Measurements from ENCODE around the gene STK24.
A peak's percentile ranks its signal among the peaks of the same experiment; 100 is the strongest.

STK24 gene

DNA sequence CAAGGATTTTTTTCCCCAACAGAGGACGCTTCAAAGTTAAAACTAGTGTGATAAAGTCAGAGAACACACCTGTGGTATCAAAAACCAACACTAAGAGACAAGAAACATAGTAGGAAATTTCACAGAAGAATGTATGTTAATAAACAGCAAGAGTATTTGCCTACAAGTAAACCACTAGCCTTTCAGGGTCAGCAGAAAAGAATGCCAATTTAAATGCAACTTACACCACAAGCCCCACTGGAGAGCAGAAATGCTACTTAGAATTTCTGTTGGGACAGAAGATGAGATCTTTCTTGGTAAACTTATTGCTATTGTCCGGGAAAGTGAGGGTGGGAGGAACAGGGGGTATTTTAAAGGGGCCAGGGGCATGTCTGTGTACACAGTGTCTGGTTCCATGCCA, 68.6 kb downstream of the STK24 start:
- no peak for DNase-seq

DNA sequence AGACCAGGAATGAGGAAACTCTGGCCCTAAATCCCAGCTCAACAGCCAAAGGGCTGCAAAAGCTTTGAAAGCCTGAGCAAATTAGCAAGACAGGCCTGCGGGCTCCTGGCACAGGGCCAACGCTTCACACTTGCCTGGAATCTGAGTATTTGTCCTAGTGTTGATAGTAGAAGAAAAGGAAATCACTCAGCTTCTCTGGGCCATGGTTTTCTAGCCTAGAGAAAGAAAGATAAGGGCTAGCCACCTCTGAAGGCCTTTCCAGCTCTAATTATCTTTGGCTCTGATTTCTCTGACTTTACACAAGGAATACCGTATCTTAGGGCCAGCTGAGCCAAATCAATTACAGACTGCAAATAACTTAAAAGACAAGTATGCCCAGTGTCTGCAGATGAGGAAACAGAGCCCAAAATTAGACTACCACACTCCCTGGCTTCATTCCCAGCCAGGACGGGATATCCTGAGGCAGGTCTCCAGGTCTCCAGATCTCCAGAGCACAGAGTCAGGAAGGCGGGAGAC, 69.6 kb downstream of the STK24 start:
- no peak for DNase-seq

DNA sequence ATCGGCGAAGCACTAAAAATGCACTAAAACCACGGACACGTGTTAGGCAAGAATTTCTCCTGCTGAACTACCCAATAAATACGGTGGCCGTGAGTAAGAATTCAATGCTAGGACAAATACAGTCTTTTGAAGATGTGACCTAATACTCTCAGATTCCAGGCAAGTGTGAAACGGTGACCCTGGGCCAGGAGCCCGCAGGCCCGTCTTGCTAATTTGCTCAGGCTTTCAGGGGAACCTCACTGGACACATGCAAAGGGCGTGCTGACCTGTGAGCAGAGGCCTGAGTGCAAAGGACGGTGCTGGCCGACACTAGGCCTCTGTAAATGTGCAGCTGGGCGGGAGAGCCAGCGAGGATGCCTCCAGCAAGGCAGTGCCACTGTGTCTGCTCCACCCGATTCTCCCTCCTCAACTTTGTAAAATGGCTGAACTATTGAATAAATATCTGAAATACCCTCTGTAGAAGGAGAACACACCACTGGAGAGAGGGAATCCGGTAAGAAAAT, 70.1 kb downstream of the STK24 start:
- DNase-seq: no peak

DNA sequence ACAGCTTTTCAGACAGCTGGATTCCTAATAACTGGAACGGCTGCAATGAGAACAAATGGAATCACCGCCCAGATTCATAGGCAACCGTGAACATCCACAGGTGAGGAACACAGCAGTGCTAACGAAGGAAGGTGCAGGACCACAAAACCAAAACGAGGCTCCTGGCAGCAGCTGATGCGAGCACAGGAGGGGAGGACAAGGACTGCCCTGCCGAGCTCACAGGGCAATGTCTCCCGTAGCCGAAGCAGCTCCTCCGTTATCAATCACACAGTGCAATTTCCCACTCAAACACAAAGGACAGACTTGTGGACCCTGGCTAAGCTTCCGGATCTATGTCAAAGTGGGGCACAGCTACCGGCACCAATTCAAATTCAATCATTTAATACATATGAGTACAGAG, 70.6 kb downstream of the STK24 start:
- no peak for DNase-seq

DNA sequence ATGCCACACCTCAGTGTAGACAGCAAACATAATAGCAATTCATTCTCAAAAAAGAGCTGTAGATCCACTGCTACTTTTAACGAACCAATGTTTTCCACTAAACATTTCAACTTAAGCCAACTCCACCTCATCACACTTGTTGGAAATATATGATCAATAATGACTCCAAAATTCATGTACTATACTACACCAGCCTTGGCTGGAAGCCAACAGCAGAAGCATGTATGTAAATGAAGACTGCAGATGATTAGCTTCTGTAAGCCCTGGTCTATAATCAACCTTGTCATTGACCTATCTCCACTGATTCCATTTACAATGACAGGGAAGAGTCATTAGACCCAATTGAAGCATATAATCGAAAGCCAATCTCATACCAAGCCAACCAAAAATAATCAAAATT, 71.7 kb downstream of the STK24 start:
- no peak for DNase-seq

DNA sequence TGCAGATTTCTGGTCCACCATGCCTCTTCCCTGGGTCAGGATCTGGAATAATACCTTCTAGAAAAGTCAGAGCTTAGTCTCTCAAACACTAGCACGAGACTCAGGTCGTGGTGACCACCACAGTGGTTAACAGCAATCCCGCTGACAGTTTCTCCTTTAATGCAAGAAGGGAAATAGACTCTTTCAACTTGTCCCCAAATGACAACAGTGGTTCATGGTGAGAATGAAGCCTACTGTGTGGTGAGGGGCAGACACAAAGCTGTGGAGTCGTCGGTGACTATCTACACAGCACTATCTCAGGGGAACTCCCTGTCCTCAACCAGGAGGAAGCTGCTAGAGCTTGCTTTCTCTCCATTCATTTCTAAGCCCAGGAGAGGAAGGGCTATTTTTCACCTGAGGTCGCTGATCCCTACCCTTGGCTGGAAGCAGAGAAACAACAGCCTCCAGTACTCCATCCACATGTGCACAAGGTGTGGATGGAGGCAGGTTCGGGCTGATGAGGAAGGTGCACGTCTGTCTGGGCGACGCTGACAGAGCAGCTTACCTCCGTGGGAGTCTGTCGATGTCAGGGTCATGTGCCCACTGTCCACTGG, 72.4 kb downstream of the STK24 start:
- peak; percentile 50 for DNase-seq

DNA sequence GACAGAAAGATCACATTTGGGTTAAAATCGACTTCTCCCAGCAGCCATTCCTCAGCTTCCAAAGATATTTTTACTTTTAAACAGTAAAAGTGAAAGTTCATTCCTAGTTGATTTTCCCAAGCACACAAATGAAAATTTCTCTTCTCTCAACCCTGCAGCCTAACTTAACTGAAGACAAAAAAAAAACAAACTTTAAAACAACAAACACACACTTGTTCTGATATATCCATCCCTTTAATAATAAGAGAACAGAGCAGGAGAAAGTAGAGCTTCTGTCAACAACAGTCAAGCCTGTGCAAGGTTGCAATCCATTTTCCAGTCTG, 72.9 kb downstream of the STK24 start:
- DNase-seq: no peak

DNA sequence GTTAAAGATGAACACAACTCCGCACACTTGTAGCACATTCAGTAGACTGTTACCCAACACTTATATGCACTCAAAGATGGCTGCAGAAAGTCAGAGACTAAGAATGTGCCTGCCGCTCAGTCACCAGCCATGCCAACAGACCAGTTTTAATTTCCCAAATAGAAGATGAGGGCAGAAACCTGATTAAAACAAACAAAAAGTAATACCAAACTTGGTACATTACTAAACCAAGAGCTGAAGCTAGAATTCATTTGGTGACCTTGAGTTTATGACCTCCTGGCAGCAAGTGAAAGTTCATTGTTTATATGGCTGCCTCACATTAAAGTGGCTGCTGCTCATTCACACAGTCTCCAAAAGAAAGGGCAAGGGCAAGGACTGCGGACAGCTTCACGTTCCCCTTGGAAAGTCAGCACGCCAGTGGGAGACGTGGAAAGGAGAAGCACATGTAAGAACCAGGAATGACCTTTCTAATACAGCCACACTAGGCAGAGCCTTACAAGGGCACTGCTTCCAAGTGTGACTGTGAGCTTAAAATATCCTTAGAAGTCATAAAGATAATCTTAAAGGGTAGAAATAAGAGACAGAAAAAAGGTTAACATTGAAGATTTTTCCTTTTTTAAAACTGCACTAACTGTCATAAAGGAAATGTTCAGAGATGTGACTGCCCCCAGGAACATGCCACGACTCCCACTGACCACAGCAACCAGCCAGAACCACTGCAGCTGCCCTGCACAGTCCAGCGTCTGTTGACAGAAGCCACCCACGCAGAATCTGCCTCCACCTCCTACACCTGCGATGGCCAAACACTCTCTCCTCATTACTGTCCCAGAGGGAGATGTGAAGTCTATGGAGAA, 73.5 kb downstream of the STK24 start:
- DNase-seq: no peak

DNA sequence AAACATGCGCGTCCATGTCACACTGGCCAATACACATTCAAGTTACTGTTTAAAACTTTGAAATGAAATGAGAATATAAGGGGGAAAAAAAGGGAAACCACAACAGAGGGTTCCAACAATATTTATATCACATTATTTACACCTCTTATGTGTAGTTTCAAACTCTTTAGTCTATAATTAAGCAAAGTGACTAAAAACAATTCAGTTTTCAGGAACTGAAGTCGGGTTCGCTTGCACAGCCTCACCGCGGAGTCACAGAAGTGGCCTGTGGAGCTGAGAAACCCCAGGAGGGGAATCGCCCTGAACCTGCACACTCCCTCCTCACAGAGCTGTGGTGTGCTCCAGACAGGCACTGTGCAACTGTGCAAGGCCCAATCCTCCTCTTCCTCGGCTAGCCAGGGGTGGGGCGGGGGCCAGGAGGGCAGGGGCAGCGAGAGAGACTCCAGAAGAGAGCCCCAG, 75.9 kb downstream of the STK24 start:
- DNase-seq: no peak

DNA sequence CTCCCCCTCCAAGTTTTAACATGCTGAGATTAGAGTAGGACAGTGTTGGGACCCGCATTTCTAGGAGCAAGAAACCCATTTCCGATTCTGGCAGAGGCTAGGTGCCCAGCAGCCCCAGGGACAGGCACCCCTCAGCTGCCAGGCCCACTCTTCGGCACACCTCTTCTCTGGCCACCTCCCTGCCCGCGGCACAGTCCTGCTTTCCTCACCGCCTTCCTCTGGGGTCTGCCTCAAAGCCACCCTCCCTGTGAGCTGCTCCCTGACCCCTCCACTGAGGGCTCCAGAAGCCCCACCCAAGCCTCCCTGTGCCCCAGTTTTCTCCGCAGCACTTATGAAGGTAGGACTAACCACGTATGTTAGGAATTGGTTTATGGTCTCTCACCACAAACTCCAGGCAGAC, 79.9 kb downstream of the STK24 start:
- no peak for DNase-seq

DNA sequence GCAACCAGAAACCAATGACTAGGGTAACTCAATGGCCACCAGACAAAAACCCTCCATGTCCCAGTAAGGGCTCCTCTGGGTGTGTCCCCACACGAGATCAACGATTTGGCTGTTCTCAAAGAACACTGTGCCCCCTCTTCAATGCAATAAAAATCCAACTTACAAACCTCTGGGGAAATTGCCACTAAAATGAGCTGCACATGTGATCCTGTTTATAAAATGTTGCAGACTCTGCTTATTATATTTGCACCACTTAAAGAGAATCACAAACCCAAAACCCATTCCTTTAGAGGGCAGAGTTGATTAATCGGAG, 80.5 kb downstream of the STK24 start:
- no peak for DNase-seq

DNA sequence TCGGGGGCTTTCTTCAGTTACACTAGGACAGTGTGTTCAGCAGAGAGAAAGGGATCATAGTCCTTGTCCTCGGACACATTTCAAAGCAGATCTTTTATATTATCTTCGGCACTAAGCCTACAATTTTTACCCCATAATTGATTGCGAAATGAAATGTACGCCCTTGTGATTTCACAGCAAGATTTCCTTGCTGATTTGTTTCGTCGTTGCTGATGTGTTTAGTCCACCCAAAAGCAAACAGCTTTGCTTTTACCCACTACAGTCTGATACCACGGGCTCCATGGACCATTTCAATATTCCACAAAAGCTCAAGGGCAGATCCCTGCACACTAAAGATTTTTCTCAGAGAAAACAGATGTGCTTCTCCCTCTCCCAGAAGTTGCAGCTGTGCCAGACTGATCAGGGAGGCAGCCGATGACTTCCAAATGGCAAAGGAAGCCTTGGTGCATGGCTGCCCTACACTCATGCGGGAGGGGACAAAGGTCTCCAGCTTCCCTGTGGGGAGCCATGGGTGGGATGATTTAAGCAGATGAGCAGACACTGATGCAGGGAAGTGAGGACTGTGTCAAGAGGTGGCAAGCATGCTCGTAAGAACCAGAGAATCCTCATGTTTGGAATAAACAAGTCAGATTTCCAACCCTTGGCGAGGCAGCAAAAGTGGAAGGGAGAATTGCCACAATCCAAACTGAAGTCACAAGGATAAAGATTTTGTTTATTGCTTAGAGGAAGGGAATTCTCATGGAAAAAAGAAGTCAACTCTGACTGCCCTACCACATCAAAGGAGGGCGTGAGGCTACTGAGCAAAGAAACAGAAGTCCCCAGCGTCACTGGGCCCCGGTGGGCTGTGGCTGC, 81.1 kb downstream of the STK24 start:
- no peak for DNase-seq

DNA sequence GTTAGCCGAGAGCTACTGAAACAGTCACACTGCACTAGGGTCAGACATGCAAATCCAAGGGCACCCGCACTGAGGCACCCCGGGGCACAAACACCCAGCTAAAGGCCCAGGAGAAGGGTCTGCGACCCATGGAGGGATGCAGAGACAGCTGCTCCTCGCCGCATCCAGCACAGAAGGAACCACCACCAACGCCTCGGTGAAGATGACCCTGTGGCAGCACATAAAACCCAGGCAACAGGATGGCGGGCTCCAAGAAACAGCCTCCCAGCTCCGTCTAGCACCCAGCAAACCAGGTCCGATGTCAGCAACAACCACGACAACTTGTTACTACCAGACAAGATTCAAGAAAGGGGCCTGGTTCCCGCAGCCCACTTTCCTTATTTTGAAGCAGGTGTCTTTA, 82.1 kb downstream of the STK24 start:
- DNase-seq: no peak

DNA sequence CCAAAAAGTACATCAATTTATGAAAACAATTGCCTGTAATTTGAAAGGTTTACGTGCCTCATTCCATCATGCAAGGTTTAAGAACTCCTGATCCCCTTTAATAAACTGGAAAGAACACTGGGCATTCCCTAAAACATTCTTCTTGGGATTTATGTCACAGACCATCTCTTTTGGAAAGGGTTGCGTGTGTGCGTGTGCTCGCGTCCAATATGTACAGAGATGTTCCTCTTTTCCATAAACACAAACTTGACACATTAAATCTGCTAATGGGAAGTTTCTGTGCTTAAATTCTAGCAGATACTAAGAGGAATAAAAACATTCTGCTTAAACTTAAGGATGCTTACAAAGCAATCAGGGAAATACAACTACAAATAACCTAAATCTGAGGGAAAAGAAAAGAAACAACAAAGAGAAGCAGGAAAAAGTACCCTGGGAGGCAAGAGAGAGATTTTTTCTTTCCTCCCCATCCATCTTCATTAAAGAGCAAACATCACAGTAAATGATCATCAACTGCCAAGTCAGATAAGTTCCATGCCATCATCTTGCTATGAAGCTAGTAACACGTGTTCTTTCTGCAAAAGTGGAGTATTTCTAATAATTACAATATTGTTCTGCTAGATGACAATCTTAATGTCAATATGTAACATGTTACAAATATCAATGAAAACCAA, 83.7 kb downstream of the STK24 start:
- no peak for DNase-seq

DNA sequence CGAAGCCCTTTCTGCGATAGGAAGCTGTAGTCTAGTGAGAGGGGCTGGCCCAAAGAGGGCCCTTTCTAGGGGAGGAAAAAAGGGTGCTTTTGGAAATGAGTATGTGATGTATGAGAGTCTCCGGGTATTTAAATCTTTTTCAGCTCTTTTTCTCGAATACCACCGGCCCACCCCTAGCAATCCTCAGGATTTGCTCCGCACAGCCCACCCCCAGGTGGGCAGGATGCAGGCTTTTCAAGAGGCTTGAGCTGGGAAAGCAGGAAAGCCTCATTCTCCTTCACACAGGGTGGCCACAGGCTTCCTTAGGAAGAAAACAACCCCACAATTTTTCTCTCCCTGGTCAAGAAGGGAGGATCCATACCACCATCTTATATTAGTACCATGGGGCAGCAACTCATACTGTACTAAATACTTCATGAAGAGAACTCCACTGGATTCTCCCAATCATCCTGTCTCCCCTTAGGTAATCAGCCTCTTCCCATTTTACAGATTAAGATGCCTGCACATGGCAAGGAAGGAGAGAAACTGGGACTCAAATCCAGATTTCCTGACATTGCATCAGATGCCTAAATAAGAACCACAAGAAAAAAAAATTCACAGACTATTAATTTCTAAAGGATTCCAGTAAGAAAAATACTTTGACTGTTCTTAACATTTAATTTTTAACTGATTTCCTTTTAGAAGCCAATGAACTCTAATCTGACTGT, 84.4 kb downstream of the STK24 start:
- DNase-seq: no peak

DNA sequence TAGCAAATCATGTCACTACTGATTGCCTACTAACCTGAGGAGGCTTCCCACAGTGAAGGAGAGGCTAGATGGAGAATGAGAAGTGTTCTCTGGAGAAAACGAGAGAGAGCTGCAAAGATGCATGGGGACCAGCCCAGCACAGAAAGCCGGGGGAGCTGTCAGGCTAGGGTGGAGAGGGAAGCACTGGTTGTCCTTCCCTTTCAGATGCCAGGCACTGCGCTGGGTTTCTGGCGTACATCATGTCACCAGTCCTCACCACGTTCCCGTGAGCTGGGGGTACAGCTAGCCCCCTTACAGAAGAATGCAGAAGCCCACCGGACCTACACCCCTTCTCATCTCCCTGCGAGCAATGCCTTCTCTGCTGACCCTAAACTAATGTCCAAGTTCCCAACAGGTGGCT, 86.0 kb downstream of the STK24 start:
- no peak for DNase-seq

DNA sequence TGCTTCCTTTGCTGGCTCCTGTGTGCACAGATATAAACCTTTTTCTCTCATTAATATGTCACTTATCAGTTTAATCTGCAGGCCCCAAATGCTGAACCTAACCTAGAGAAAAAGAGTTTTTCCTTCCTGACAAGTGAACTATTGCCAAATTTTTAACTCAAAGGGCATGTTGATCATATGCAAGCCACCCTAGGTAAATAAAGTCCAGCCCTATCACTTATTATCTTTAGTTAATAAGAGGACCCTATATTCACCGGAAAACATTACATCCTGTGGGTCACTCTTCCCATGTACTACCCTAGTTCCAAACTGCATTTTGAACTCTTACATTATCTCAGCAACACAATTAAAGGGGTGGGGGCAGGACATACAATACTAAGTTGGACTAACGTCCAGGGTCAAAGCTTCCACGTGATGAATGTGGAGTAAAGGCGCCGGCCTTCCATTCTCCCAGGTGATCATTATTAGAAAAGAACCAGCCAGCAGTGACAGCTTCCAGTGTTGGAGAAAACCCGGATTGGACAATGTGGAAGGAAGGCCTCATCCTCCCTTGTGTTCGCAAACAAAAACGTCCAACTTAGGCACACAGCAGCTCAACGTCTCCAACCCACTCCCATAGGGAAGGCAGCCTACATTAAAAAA, 86.6 kb downstream of the STK24 start:
- DNase-seq: no peak

DNA sequence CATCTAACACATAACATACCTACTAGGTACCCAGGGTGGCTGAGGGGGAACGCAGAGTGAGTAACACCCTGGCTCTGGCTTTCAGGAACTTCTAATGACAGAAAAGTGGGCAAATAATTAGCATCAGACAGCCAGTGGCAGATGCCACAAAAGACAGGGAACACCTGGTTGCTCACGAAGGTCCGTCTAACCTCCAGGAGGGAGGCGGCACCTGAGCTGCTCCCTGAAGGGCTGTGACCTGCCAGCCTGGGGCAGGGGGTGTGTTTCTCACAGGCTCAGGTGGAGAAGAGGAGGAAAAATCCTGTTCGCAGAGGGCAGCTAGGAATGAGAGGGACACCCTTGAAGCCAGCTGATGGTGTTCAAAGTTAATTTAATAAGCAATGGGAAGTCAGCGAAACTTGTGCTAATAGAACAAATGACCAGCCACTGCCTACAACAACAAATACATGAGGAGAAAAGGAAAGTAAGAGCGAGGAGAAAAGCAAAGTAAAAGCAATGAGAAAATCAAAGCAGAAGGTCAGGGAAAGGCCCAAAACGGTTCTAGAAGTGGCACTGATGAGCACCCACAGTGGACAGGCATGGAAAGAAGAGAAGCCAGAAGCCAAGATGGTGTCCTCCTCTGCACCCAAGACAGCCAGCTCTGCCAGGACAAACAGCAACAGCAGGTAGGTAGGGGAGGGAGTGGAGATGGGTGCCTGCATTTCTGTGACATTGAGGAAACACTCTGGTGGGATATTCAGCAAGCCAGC, 87.3 kb downstream of the STK24 start:
- DNase-seq: no peak

DNA sequence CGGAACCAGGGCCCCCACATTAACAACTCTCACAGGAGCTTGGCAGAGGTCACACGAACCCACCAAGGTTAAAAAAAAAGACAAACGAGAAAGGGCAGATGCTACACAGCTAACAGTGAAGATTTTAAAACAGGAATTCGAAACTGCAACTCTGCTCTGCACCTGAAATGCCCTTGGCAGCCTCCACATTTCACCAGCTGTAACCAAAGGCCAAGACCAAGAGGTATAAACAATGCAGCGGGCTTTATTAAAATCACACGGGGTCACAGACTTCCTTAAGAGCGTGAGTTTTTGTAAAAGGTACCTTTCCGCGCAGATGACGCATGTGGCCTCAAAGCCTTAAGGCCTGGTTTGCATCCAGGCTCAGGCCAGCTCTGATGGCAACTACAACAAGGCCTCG, 88.2 kb downstream of the STK24 start:
- no peak for DNase-seq

DNA sequence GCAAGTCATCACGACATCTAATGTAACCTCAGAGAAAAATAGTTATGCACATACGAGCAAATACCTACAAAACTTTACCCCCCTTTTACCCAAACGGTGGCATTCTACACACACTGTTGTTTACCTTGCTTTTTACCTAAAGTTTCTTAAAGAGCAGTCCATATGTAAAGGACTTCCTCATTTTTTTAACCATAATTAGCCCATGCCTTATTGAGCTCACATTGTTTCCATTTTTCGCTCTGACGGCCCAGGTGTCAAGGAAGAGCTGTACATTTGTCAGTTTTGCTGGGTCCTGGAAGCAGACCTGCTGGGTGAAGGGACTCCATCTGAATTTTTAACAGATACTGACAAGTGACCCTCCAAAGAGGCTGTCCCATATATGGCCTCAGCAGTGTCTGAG, 89.4 kb downstream of the STK24 start:
- no peak for DNase-seq

DNA sequence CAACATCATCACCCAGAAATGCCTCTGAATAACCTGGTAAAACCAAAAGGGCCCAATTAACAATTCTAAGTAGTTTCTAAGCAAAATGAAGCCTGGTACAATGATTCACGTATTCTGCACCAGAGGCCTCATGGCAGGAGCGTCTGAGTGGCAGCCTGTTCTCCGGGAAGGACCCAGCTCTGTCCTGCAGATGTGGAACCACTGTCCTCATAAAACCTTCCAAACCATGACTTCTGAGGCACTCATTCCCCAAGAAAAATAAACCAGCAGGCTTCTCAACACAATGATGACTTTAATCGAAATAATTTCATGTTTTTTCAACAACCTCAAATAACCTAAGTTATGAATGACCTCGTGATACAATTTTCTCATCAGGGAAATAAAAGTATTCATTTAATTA, 89.9 kb downstream of the STK24 start:
- no peak for DNase-seq
